Activated naive CD8-positive, alpha-beta T cell (primary cell): ENCODE results near the gene GIT2.
A peak's percentile ranks its signal among the peaks of the same experiment; 100 is the strongest.

Experiments used
- H3K27ac Mint-ChIP-seq: one replicate; pipeline ENCODE4 v1.8.0; 2021; ENCODE audit warnings: mixed read lengths
- H3K27me3 Mint-ChIP-seq: one replicate; pipeline ENCODE4 v1.8.0; 2021; ENCODE audit warnings: mixed read lengths
- H3K36me3 Mint-ChIP-seq: one replicate; pipeline ENCODE4 v1.8.0; 2021; ENCODE audit warnings: mixed read lengths
- H3K4me1 Mint-ChIP-seq: one replicate; pipeline ENCODE4 v1.8.0; 2021; ENCODE audit warnings: low read depth, mixed read lengths
- H3K4me3 Mint-ChIP-seq: one replicate; pipeline ENCODE4 v1.8.0; 2021; ENCODE audit warnings: mild to moderate bottlenecking, mixed read lengths
- H3K9me3 Mint-ChIP-seq: one replicate; pipeline ENCODE4 v1.8.0; 2021; ENCODE audit warnings: low read depth, mixed read lengths

GIT2 gene

DNA sequence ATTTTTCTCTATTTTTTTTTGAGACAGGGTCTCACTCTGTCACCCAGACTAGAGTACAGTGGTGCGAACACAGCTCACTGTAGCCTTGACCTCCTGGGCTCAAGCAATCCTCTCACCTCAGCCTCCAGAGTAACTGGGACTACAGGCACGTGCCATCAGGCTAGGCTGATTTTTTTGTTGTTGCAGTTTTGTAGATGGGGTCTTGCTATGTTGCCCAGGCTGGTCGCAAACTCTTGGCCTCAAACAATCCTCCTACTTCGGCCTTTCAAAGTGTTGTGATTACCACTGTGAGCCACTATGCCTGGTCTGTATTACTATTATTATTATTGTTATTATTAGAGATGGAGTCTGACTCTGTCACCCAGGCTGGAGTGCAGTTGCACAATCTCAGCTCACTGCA, 23.3 kb downstream of the GIT2 start:
- H3K9me3 Mint-ChIP-seq: no peaks in the 10 kb centered on the region
- no peak overlapping the region for H3K27ac Mint-ChIP-seq
- H3K4me1 Mint-ChIP-seq: peaks cover 21% of the 10 kb centered on the region
- H3K27me3 Mint-ChIP-seq: no peaks in the 10 kb centered on the region
- H3K36me3 Mint-ChIP-seq: peaks cover 21% of the 10 kb centered on the region
- H3K4me3 Mint-ChIP-seq: no peak overlapping the region

DNA sequence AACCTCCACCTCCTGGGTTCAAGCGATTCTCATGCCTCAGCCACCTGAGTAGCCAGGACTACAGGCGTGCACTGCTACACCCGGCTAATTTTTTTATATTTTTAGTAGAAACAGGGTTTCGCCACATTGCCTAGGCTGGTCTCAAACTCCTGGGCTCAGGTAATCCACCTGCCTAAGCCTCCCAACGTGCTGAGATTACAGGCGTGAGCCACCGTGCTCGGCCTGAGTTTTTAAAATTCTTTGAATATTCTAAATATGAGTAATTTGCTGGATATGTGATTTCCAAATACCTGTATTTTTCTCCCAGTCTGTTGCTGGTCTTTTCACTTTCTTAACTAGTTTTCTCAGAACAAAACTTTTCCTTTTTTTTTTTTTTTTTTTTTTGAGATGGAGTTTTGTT, 27.4 kb downstream of the GIT2 start:
- Mint-ChIP-seq H3K9me3 (no peaks in the 10 kb centered on the region), H3K4me1 (peaks cover 21% of the 10 kb centered on the region), H3K27ac (no peak overlapping the region), H3K4me3 (no peak overlapping the region), H3K36me3 (peaks cover 12% of the 10 kb centered on the region), H3K27me3 (no peaks in the 10 kb centered on the region)

DNA sequence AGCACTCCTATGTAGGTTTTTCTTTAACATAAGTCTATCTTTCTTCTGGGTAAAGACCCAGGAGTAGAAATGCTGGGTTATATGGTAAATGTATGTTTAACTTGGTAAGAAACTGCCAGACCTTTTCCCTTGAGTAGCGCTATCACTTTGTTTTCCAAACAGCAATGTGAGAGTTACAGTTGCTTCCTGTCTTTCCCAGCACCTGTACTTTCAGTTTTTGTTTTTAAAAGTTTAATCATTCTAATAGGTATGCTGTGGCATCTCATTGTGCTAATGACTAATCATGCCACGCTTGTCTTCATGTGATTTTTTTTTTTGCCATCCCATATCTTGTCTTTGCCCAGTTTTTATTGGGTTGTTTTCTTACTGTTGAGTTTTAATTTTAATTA, 28.1 kb downstream of the GIT2 start:
- Mint-ChIP-seq H3K27me3 (no peaks in the 10 kb centered on the region), H3K36me3 (peaks cover 10% of the 10 kb centered on the region)

DNA sequence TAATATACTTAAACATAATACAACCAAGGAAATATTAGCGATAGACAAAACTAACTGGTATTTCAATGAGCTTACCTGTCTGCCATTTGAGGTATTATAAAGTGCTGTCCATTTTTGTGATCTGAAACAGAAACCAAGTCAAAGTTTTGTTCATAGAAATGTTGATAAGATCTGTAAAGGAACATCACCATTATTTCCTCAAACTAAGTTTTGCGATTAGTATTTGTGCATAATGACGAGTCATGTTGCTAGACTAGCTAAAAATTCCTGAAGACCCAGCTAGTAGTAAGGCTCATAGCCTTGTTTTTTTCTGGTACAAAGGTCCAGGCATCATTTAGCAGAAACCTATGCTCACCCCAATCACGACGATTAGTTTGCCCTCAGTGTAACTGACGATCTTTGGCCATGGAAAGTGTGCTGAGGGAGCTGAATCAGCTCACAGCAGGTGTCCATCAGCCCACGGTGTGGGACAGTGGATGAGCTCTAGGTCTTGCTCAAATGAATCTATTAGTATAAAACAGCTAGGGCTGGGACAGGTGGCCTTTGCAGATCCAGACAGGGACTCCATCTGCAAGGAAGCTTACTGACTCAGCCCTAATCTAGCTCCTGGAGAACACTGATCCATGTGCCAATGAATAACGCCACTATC, 28.7 kb downstream of the GIT2 start:
- Mint-ChIP-seq H3K27me3 (no peaks in the 10 kb centered on the region), H3K36me3 (peaks cover 10% of the 10 kb centered on the region), H3K4me3 (no peak overlapping the region), H3K4me1 (peaks cover 16% of the 10 kb centered on the region), H3K9me3 (no peaks in the 10 kb centered on the region), H3K27ac (peak overlapping the region; percentile 81)

More for the DNA sequence above, 28.1 kb downstream of the GIT2 start:
- H3K4me3 Mint-ChIP-seq: no peak overlapping the region
- no peaks in the 10 kb centered on the region for H3K9me3 Mint-ChIP-seq
- H3K27ac Mint-ChIP-seq: peak overlapping the region; percentile 81
- peaks cover 16% of the 10 kb centered on the region for H3K4me1 Mint-ChIP-seq

DNA sequence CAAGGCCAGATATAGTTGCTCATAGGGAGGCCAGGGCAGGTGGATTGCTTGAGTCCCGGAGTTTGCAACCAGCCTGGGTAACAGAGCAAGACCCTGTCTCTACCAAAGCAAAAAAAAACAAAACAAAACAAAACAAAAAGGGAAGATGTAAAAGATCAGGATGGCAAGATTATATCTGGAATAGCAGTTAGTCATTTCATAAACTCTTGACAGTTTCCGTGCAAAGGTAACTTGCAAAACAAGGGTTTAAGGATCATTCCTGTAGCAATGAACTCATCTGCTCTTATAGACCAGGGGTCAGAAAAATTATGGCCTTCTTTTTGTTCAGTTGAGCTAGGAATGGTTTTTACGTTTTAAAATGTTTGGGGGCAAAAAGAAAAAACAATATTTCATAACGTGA, 29.6 kb downstream of the GIT2 start:
- Mint-ChIP-seq H3K9me3 (no peaks in the 10 kb centered on the region), H3K4me3 (no peak overlapping the region), H3K36me3 (peaks cover 9% of the 10 kb centered on the region), H3K27ac (no peak overlapping the region), H3K27me3 (no peaks in the 10 kb centered on the region), H3K4me1 (peaks cover 12% of the 10 kb centered on the region)

DNA sequence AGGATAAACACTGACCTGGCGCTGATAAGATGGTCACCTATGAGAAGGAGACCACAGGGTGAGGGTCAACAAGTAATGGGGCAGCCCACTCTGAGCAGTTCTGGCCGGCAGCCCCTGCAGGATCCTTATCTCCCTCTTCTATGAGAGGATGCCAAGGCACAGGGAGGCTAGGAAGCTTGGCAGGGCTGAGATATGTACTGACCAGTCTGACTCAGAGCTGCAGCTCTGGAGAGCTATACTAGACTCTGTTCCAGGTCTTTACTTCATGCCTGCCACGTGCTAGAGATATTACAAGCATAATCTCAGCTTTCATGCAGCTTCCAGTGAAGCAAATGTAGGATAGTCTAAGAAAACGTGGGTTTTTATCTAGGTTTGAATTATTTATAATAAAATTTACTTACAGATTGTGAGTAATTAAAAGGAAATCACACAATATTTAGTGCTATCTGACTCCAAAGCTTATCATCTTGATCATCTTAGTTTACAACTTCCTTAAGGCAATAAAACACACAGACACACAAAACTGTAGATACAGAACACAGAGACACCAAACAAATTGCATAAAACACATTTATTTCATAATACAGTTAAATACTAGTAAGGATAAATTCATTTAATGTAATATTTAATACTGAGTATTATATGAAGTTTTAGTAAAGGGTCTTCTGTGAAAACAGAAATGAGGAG, 32.3 kb downstream of the GIT2 start:
- Mint-ChIP-seq H3K27me3 (no peaks in the 10 kb centered on the region), H3K4me3 (no peak overlapping the region)

DNA sequence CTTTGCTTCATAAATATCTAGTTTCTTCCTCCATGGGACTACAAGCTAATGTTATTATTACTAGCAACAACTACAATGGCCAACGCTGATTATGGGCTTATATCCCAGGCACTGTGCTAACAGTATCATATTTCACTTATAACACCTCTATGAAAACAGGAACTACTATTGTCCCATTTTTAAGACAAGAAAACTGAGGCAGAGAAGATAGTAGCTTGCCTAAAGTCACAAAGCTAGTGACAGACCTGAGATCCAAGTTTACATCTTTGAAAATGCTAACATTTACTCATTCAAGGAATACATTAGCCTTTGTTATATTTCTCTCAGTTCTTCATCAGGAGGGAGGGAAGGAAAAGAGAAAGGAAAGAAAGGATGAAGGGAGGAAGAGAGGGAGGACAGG, 32.8 kb downstream of the GIT2 start:
- Mint-ChIP-seq H3K27ac (peak overlapping the region; percentile 77), H3K4me3 (no peak overlapping the region), H3K4me1 (peaks cover 11% of the 10 kb centered on the region), H3K9me3 (no peaks in the 10 kb centered on the region), H3K36me3 (peaks cover 11% of the 10 kb centered on the region), H3K27me3 (no peaks in the 10 kb centered on the region)

More for the DNA sequence above, 32.3 kb downstream of the GIT2 start:
- Mint-ChIP-seq H3K9me3 (no peaks in the 10 kb centered on the region), H3K36me3 (peaks cover 11% of the 10 kb centered on the region), H3K4me1 (peaks cover 11% of the 10 kb centered on the region), H3K27ac (peak overlapping the region; percentile 77)

DNA sequence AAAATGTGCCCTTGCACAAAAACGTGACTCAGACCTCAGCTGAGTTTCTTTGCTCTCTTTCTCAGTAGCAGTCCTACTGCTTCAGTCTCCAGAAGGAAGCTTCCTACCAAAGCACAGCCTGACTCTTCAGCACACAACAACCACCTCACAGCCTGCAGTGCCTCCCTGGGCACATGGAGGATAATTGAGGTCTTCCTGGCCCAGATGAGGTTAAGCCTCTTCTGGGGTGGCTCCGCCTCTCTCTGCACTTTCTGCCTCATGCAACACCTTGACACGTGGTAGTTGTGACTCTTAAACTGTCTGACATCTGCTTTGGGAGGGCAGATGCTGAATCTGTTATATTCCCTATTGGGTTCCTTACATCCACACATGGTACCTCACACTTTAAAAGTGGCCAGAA, 33.8 kb downstream of the GIT2 start:
- Mint-ChIP-seq H3K4me1 (peaks cover 3% of the 10 kb centered on the region), H3K27ac (peak overlapping the region; percentile 22), H3K36me3 (peaks cover 11% of the 10 kb centered on the region), H3K9me3 (no peaks in the 10 kb centered on the region), H3K27me3 (no peaks in the 10 kb centered on the region), H3K4me3 (no peak overlapping the region)

DNA sequence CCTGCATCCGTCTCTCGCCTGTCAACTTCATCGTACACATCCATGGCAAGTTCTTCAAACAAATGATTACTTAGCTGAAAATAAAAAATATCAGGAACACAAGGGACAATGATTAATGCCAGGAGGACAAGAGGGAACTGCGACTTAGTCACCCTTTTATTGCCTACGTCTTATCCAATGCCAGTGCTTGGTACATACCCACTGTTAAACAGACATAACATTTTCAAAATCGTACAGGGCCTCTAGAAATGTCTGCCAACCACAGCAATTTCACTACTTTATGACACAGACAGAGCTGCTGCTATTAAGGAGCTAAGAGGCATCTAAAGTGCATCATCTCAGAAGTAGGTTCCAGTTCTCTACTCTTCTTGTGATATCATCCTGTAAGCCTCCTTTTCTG, 34.6 kb downstream of the GIT2 start:
- Mint-ChIP-seq H3K27me3 (no peaks in the 10 kb centered on the region), H3K36me3 (peaks cover 11% of the 10 kb centered on the region), H3K9me3 (no peaks in the 10 kb centered on the region), H3K4me1 (peaks cover 1% of the 10 kb centered on the region), H3K4me3 (no peak overlapping the region), H3K27ac (no peak overlapping the region)

DNA sequence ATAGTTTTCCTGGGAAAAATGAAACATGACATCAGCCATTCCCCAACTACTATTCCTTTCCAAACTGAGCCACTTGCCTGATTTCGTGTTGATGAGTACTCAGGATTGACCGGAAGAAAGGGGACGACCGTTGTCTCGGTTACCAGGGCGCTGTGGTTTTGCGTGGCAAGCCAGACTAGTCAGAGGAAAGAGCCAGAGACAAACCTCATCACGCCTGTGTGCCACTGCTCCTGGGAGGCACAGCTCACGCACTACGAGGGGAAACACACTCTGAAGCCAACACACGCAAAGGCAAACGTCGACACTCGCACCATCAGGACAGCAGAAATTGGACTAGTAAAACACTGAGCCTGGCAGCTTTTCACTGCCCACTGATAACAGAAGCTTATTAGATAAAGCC, 35.0 kb downstream of the GIT2 start:
- Mint-ChIP-seq H3K27me3 (no peaks in the 10 kb centered on the region), H3K27ac (no peak overlapping the region), H3K9me3 (no peaks in the 10 kb centered on the region), H3K4me1 (no peaks in the 10 kb centered on the region), H3K4me3 (no peak overlapping the region), H3K36me3 (peaks cover 11% of the 10 kb centered on the region)

DNA sequence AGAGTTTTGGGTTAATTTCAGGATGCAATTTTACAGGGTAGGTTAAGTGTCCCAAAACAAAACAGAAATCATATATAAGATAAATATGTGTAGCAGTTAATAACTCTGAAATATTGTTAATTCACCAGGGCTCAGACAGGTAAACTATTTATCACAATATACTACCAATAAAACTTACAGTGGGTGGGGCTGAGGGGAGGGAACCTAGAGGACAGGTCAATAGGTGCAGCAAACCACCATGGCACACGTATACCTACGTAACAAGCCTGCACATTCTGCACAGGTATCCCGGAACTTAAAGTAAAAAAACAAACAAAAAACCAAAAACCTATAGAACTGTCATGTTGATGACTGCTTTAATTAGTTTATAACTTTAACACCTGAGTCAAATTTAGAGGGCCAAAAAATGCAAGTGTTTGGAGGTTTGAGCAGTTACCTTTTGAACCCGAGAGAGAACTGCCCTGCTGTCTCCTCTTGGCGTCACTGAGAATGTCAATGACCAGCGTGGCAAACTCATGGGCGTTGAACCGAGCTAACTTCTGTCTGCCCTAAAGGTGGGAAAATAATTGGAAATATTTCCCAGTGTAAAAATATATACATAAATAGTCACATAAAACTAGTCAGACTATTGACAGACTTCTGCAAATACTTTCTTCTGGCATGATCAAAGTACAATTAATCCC, 36.6 kb downstream of the GIT2 start:
- H3K4me3 Mint-ChIP-seq: no peak overlapping the region
- H3K9me3 Mint-ChIP-seq: no peaks in the 10 kb centered on the region
- H3K27ac Mint-ChIP-seq: no peak overlapping the region
- peaks cover 11% of the 10 kb centered on the region for H3K36me3 Mint-ChIP-seq
- no peaks in the 10 kb centered on the region for H3K27me3 Mint-ChIP-seq
- no peaks in the 10 kb centered on the region for H3K4me1 Mint-ChIP-seq

DNA sequence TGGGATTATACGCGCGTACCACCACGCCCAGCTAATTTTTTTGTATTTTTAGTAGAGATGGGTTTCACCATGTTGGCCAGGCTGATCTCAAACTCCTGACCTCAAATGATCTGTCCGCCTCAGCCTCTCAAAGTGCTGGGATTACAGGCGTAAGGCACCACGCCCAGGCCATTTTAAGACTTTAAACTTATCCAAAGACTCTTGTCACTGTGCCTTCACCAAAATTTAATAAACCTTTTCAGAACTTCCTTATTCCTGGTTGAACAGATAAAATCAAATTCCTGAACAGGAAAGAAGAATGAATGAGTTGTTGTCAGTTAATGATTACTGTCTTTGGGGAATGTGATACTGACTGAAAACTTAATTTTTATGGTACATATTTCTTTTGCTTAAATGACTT, 37.8 kb downstream of the GIT2 start:
- Mint-ChIP-seq H3K4me3 (no peak overlapping the region), H3K27ac (no peak overlapping the region), H3K9me3 (no peaks in the 10 kb centered on the region), H3K36me3 (peaks cover 5% of the 10 kb centered on the region), H3K4me1 (no peaks in the 10 kb centered on the region), H3K27me3 (no peaks in the 10 kb centered on the region)

DNA sequence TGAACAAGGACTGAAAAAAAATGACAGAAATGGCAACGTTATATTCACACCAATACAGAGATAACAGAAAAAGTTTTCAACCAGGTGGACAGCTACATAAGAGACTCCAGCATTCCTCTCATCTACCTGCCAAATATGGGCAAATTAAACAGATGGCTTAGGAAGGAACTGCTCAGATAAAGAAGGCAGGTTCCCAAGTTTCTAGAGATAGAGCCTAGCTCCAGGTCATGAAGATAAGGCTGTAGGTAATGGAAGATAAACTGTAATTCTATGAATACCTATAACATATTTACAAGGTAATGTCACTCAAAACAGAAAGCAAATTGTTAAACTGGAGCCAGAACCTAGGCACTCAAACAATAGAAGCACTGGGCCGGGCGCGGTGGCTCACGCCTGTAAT, 42.5 kb downstream of the GIT2 start:
- peaks cover 12% of the 10 kb centered on the region for H3K36me3 Mint-ChIP-seq
- H3K9me3 Mint-ChIP-seq: no peaks in the 10 kb centered on the region
- peaks cover 4% of the 10 kb centered on the region for H3K4me1 Mint-ChIP-seq
- no peak overlapping the region for H3K4me3 Mint-ChIP-seq
- peak overlapping the region; percentile 62 for H3K27ac Mint-ChIP-seq
- H3K27me3 Mint-ChIP-seq: no peaks in the 10 kb centered on the region

DNA sequence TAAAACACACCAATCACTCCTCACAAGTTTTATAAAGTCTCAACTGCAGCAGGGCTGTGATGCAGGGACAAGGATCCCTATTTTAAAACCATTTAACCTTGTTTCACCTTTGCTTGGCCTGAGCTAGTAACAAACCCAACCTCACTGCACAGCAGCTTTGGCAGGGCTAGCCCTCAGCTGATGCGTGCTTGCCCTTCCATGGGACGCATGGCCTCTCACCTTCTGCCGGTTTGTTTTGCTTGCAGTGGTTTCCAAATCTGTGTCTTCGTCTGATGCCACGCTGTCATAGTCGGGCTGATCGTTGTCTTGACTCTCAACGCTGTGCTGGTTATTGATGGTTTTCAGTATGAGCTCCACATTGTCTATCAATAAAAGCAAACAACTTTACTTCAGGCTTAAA, 43.3 kb downstream of the GIT2 start:
- Mint-ChIP-seq H3K4me3 (no peak overlapping the region), H3K27me3 (no peaks in the 10 kb centered on the region), H3K4me1 (peaks cover 12% of the 10 kb centered on the region), H3K36me3 (peaks cover 18% of the 10 kb centered on the region), H3K9me3 (no peaks in the 10 kb centered on the region), H3K27ac (peak overlapping the region; percentile 72)

DNA sequence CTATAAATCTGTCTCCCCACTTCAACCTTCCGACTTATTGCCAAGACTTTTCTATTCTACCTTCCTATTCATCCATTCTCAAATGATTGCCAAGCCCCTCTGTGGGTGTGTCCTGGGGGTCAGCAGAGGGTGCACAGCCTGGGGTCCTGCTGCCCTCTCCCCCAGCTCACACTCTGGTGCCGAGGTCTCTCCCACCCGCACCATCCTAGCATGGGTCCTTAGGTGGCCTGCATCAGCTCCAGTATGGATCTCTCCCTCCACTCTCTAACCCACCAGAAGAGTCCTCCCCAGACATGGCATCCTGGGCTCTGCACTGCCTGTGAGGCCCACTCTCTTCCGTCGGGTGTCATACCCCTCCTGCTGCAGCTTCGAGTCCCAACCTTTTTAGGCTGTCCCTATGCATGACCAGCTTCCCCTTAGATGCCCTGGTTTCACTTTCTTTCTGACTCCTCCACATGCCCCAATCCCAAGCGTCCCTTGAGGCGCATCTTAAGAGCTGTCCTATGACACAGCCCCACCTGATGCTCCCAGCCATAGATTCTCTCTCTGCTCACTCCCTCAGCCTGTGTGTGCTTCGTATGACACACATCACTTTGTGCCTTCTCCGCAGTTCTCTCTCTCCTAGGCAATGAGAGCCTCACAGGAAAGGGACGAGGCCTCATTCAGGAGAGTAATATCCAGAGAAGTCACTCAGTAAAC, 43.9 kb downstream of the GIT2 start:
- peak overlapping the region; percentile 9 for H3K27ac Mint-ChIP-seq
- H3K4me3 Mint-ChIP-seq: no peak overlapping the region
- peaks cover 18% of the 10 kb centered on the region for H3K4me1 Mint-ChIP-seq
- H3K36me3 Mint-ChIP-seq: peaks cover 21% of the 10 kb centered on the region
- no peaks in the 10 kb centered on the region for H3K9me3 Mint-ChIP-seq
- H3K27me3 Mint-ChIP-seq: no peaks in the 10 kb centered on the region
